Muscle of leg (tissue), 11 donors: ENCODE results near the gene TRAPPC3L. TPM values are rescaled to one million over a fixed set of nuclear protein-coding genes. Genes with fewer than 3 reads are reported as not detected.

Source experiments
- DNase-seq: peaks from one replicate; pipeline ENCODE4 v3.0.0; 2013
- H3K27ac ChIP-seq: one replicate; pipeline ENCODE4 v1.5.1; 2013; ENCODE audit warnings: mild to moderate bottlenecking, low read length, control low read depth
- H3K27me3 ChIP-seq: one replicate; pipeline ENCODE4 v1.6.1; 2013; ENCODE audit warnings: low read length; ENCODE audit not compliant: control insufficient read depth, insufficient read depth
- H3K36me3 ChIP-seq: one replicate; pipeline ENCODE4 v1.6.1; 2013; ENCODE audit warnings: low read length; ENCODE audit not compliant: control insufficient read depth, insufficient read depth
- H3K4me1 ChIP-seq: one replicate; pipeline ENCODE4 v1.6.1; 2013; ENCODE audit warnings: low read length; ENCODE audit not compliant: control insufficient read depth, insufficient read depth
- H3K4me3 ChIP-seq: one replicate; pipeline ENCODE4 v1.5.1; 2013; ENCODE audit warnings: low read length, control low read depth
- H3K9me3 ChIP-seq: replicated peaks from 2 replicates; pipeline ENCODE4 v1.6.1; 2013; ENCODE audit warnings: low read depth, low read length; ENCODE audit not compliant: control insufficient read depth
- WGBS: methylation state at CpG from one replicate; pipeline ENCODE4 v1.1.5; 2013; ENCODE audit warnings: missing lambda C conversion rate; ENCODE audit not compliant: insufficient coverage; 5-methylcytosine and 5-hydroxymethylcytosine counted together
- polyA plus RNA-seq, 8 donors: library from polyadenylated mRNA; unstranded; fragments of 120-200 nt; gene quantifications; one replicate each; pipeline versions ENCODE4 v1.2.1 to v1.2.3, GENCODE V29; 2013; ENCODE audit warnings: inconsistent platforms in 1 of 8, low replicate concordance in 1 of 8; ENCODE audit not compliant: insufficient read length in 8 of 8, insufficient read depth in 1 of 8
- total RNA-seq: library from RNA; stranded (reverse); fragments of 120-200 nt; gene quantifications from one replicate; pipeline ENCODE4 v1.2.4, GENCODE V29; 2013

Gene TRAPPC3L
- total and polyA plus RNA-seq, 9 donors = 0.07 to 0.18 (median 0.11) TPM; not detected in 1

DNA sequence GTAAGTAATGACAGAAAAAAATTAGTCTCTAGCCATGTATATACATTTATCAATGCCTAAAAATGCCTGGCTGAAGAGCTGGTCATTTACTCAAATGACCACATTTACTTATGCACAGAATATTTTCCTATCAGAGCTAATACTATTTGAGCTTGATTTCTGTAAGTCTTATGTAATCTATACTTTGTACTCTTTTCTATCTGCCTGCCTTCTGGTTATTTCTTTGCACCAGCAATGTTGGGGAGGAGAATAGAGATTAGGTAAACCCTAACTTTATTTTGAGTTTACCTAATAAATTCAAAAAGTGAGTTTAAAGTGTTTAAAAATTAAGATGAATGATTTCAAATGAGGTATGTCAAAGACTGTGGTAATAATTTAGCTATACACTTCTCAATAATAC is 30.3 kb downstream of the TRAPPC3L start:
- Histone ChIP-seq H3K9me3 (no peaks in the 10 kb centered on the region), H3K27me3 (no peaks in the 10 kb centered on the region), H3K27ac (no peak overlapping the region), H3K4me1 (peaks cover 3% of the 10 kb centered on the region), H3K36me3 (peaks cover 2% of the 10 kb centered on the region), H3K4me3 (no peak overlapping the region)
- DNase-seq = no peak

DNA sequence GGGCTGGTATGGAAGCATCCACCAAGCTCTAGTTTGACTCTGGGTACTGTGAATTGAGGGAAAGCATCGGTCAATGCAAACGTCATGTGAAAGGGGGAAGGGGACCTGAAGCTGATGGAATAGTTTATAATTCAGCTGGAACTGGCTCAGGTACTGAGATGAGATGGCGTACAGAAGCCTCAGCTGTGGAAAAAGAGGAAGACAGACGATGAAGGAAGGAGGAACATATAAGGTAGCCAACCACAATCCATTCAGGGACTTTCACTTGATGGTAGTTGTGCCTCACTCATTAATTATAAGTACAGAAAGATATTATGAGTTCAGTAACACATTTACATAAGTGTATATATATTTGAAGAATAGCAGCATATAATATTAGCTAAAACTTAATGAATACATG is 31.4 kb downstream of the TRAPPC3L start:
- H3K36me3 ChIP-seq = peaks cover 2% of the 10 kb centered on the region
- H3K4me3 ChIP-seq = no peak overlapping the region
- no peak overlapping the region for H3K27ac ChIP-seq
- peaks cover 3% of the 10 kb centered on the region for H3K4me1 ChIP-seq
- H3K9me3 ChIP-seq = no peaks in the 10 kb centered on the region
- no peaks in the 10 kb centered on the region for H3K27me3 ChIP-seq
- 87% methylated on average over 2 of the region's 4 CpGs for WGBS
- DNase-seq = no peak

DNA sequence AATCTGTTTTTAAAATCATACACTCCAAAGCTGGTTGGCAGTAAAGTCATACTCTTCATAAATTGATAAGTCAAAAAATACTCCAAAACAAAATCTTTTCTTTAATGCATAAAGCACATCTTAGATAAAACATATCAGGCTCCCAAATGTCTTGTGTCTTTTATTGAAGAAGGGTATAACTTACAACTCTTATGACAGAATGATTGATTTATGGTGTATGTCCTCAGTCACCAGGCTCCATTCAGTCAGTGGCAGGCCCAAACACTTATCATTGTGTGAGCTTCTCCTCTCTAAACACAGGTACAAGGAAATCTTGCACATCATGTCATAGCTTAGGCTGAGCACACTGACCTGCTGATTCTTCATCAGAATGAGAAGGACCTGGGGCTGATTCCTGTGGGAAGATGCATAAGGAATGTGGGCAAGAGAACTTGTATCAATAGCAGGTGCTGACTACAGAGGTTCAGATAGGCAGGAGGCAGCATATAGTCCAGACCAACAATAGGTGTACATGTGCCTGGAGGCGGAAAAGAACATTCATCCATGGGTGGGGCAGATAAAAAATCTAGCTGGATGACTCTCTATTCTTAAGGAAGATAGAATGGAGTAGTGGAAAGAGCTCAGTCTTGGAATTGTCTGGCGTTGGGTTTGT is 32.1 kb downstream of the TRAPPC3L start:
- no peak overlapping the region for H3K27ac ChIP-seq
- H3K27me3 ChIP-seq = no peaks in the 10 kb centered on the region
- 86% methylated on average over 2 of the region's 2 CpGs for WGBS

DNA sequence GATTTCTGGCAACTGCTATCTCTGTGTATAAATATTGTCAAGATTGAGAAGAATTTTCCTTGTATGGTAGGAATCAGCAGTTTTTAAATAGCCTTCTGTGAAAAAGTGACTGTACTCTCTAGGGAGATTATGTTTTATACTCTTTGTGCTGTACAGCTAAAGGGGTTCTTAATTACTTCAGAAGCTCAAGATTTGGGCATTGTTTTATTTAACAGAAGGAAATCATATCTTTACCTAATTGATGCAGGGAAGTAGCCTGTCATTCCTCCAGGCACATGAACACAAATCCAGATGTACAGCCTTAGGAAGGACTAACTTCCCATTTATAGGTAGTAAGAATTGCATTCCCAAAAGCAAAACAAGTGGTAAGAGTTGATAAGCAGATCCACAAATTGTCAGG is 32.8 kb downstream of the TRAPPC3L start:
- H3K9me3 ChIP-seq = no peaks in the 10 kb centered on the region
- H3K27ac ChIP-seq = peak overlapping the region; percentile 90
- H3K36me3 ChIP-seq = peaks cover 2% of the 10 kb centered on the region
- peak overlapping the region; percentile 39 for H3K4me3 ChIP-seq
- peak; percentile 65 for DNase-seq
- peaks cover 3% of the 10 kb centered on the region for H3K4me1 ChIP-seq
- no peaks in the 10 kb centered on the region for H3K27me3 ChIP-seq

More for the DNA sequence above, 32.1 kb downstream of the TRAPPC3L start:
- DNase-seq = no peak
- H3K36me3 ChIP-seq = peaks cover 2% of the 10 kb centered on the region
- no peak overlapping the region for H3K4me3 ChIP-seq
- peaks cover 3% of the 10 kb centered on the region for H3K4me1 ChIP-seq
- no peaks in the 10 kb centered on the region for H3K9me3 ChIP-seq

DNA sequence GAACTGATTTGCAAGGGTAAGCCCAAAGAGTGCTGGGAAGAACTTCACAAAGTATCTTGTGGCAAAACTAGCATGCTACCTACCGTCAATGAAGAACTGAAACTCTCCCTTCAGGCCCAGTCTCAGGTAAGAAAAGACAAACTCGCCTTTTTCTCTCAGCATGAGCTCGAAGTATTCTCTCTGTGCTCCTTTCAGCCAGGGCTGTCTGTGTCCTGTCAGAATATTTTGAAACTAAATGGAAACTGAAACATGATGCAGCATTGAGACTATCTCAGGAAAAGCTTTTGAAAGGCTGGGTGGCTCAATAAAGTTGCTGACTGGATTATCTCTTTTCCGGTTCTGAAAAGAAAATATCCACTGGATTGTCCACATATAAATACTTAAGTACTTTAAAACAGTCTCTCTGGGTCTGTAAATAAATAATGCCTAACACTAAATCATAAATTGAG is 33.3 kb downstream of the TRAPPC3L start:
- Histone ChIP-seq H3K27me3 (no peaks in the 10 kb centered on the region), H3K36me3 (peaks cover 2% of the 10 kb centered on the region), H3K4me1 (peaks cover 3% of the 10 kb centered on the region), H3K4me3 (peak overlapping the region; percentile 39), H3K27ac (peak overlapping the region; percentile 90), H3K9me3 (no peaks in the 10 kb centered on the region)
- peak; percentile 59 for DNase-seq
- 20% methylated on average over 1 of the region's 4 CpGs for WGBS

DNA sequence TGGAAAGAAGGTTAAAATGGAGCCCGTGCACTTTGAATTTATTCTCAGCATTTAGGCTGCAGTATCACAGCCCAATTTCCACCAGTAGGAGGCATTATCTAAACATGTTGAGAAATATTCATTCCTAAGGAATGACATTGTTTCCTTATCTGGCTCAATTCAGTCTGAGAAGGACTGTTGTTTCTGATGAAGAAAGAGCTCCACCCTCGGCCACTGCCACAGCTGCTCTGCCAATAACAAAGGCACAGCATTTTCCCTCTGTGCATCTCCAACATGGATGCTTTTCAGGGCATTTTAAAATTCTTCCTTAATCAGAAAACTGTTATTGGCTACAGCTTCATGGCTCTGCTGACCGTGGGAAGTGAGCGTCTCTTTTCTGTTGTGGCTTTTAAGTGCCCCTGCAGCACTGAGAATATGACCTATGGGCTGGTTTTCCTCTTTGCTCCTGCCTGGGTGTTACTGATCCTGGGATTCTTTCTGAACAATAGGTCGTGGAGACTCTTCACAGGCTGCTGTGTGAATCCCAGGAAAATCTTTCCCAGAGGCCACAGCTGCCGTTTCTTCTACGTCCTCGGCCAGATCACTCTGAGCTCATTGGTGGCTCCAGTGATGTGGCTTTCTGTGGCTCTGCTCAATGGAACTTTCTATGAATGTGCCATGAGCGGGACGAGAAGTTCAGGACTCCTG is 33.9 kb downstream of the TRAPPC3L start, which contains the start of gene CALHM5:
Gene CALHM5, plus strand, starts transcription at position 216 of the 687 bp plus-strand sequence. Its CDS starts 58 bp downstream, at position 274.
- DNase-seq = peak; percentile 81
- peaks cover 2% of the 10 kb centered on the region for H3K36me3 ChIP-seq
- H3K4me3 ChIP-seq = peak within 1 kb of the TSS; percentile 39
- H3K9me3 ChIP-seq = no peaks in the 10 kb centered on the region
- peak within 1 kb of the TSS; percentile 90 for H3K27ac ChIP-seq
- H3K27me3 ChIP-seq = no peaks in the 10 kb centered on the region
- H3K4me1 ChIP-seq = peaks cover 3% of the 10 kb centered on the region
- 20% methylated on average over 9 of the region's 10 CpGs for WGBS

DNA sequence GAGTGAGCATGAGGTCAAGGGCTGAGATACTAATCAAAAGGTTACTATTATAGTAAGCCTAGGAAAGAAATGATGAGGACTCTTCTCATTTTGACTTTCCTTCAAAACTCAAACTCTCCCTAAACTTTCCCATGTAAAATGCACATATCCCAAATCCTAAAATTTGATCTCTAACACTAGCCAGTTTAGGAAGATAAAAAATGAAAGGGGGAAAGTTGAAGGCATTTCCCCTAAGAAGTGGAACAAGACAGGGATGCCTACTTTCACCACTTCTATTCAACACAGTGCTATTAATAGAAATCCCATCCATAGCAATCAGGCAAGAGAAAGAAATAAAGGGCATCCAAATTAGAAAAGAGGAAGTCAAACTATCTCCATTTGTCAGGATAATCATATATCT is 37.0 kb downstream of the TRAPPC3L start:
- Histone ChIP-seq H3K27ac (no peak overlapping the region), H3K4me1 (peaks cover 3% of the 10 kb centered on the region), H3K36me3 (no peaks in the 10 kb centered on the region), H3K4me3 (no peak overlapping the region), H3K9me3 (no peaks in the 10 kb centered on the region), H3K27me3 (no peaks in the 10 kb centered on the region)
- no peak for DNase-seq

DNA sequence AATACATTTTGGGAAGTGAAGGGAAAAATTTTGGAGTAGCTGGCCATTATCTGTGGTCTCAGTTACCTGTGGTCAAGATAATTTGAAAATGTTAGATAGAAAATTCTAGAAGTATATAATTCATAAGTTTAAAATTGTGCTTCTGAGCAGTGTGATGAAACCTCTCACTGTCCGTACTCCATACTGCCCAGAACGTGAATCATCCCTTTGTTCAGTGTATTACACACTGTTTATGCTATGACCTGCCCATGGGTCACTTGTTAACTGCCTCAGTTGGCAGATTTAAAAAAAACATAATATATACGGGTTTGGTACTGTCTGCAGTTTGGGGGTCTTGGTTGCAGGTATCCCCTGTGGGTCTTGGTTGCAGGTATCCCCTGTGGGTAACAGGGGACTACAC is 38.2 kb downstream of the TRAPPC3L start:
- Histone ChIP-seq H3K36me3 (no peaks in the 10 kb centered on the region), H3K4me1 (peaks cover 3% of the 10 kb centered on the region), H3K9me3 (no peaks in the 10 kb centered on the region), H3K4me3 (no peak overlapping the region), H3K27ac (no peak overlapping the region), H3K27me3 (no peaks in the 10 kb centered on the region)
- no CpG with 5 or more reads among the region's 3 CpGs for WGBS
- no peak for DNase-seq

DNA sequence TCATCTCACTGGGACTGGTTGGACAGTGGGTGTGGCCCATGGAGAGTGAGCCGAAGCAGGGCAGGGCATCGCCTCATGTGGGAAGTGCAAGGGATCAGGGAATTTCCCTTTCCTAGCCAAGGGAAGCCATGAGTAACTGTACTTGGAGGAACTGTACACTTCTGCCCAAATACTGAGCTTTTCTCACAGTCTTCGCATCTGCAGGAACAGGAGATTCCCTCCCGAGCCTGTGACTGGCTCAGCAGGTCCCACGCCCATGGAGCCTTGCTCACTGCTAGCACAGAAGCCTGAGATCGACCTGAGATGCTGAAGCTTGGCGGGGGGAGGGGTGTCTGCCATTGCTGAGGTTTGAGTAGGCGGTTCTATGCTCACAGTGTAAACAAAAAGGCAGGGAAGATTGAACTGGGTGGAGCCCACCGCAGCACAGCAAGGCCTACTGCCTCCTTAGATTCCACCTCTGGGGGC is 44.5 kb downstream of the TRAPPC3L start:
- Histone ChIP-seq H3K36me3 (no peaks in the 10 kb centered on the region), H3K9me3 (no peaks in the 10 kb centered on the region), H3K4me3 (no peak overlapping the region), H3K27me3 (no peaks in the 10 kb centered on the region), H3K27ac (no peak overlapping the region), H3K4me1 (no peaks in the 10 kb centered on the region)
- no peak for DNase-seq
- WGBS = 81% methylated on average over 9 of the region's 9 CpGs

DNA sequence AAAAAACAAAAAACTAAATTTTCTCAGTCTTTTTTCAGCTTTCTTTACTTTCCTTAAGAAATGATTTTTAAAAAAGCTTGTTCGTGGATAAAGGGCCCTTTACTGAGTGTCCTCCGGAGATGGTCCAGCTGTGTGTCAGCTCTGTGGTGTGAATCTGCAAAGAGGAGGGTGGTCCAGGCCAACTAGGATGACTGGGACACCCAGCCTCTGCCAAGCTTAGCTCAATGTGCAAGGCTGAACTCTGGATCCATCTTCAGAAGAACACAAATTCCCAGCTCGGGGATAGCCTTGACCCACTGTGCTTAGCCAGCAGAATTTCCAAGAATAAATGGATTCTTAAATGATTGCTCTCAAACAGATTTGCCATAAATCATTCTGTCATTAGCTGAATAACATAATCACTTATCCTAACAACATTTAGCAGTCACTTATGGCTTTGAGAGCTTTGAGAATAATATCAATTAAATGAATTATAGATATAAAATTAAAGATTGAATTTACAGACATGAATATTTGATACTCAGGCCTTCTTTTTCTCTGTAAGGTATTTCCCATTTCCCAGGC is 48.3 kb downstream of the TRAPPC3L start:
- Histone ChIP-seq H3K4me3 (no peak overlapping the region), H3K9me3 (no peaks in the 10 kb centered on the region), H3K27ac (no peak overlapping the region), H3K27me3 (no peaks in the 10 kb centered on the region), H3K36me3 (no peaks in the 10 kb centered on the region), H3K4me1 (no peaks in the 10 kb centered on the region)
- no CpG with 5 or more reads among the region's 3 CpGs for WGBS
- peak; percentile 42 for DNase-seq
